Endothelial cell (in vitro differentiated cells): ENCODE measurements around the gene RHEX. TPM values are rescaled to one million over a fixed set of nuclear protein-coding genes. Genes with fewer than 3 reads are reported as not detected.
"Not testable (repeated sequence)": the region's sequence is repeated elsewhere in the genome, so short reads cannot be mapped to it uniquely, and the experiment has no call there.

ENCODE experiments used
- DNase-seq: peaks from one replicate; pipeline ENCODE4 v3.0.0; 2021; ENCODE audit warnings: low spot score
- H3K27ac Mint-ChIP-seq: one replicate; pipeline ENCODE4 v1.8.0; 2021; ENCODE audit warnings: mixed read lengths, inconsistent platforms; ENCODE audit not compliant: unreplicated experiment
- H3K27me3 Mint-ChIP-seq: one replicate; pipeline ENCODE4 v1.8.0; 2021; ENCODE audit warnings: mild to moderate bottlenecking, moderate library complexity, mixed read lengths, inconsistent platforms; ENCODE audit not compliant: unreplicated experiment
- H3K36me3 Mint-ChIP-seq: one replicate; pipeline ENCODE4 v1.8.0; 2021; ENCODE audit warnings: mild to moderate bottlenecking, low read depth, mixed read lengths, inconsistent platforms; ENCODE audit not compliant: unreplicated experiment
- H3K4me1 Mint-ChIP-seq: one replicate; pipeline ENCODE4 v1.8.0; 2021; ENCODE audit warnings: mild to moderate bottlenecking, mixed read lengths, inconsistent platforms; ENCODE audit not compliant: unreplicated experiment
- H3K4me3 Mint-ChIP-seq: one replicate; pipeline ENCODE4 v1.8.0; 2021; ENCODE audit warnings: mild to moderate bottlenecking, mixed read lengths, inconsistent platforms; ENCODE audit not compliant: unreplicated experiment
- H3K9me3 Mint-ChIP-seq: one replicate; pipeline ENCODE4 v1.8.0; 2021; ENCODE audit warnings: mixed read lengths, inconsistent platforms; ENCODE audit not compliant: unreplicated experiment
- total RNA-seq: library from RNA; stranded (reverse); fragmentation: NEBNext Ultra II Directional; extraction: Animal tissue kit (Norgen Biotek cat#: 25700); gene quantifications from one replicate; pipeline ENCODE4 v1.2.1, GENCODE V29; 2021; ENCODE audit not compliant: unreplicated experiment
- TF ChIP-seq, protein P1 (sequence below): fragments of 200-600 bp; sonication (generic); IDR thresholded peaks from one replicate; pipeline ENCODE4 v1.5.0; 2021; ENCODE audit warnings: antibody characterized with exemption; ENCODE audit not compliant: unreplicated experiment

The RHEX gene
- total RNA-seq, 1 donor from 2014 or later: not detected

DNA sequence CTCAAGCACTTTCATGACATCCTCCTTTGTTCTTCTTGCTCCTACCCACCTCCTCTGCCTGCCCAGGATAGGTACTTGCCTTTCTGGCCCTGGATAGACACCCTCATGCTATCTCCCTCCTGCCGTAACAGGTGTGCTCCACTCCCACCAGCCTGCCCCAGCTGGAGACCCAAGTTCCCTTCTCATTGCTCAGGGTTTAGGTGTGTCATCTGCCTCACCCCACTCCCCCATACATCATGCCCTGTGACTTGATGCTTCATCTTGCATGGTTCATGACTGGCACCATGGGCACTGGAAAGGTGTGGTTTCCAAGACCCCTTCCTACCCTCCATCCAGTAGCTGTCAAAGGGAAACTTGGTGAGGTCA is 5.9 kb downstream of the RHEX start:
- H3K4me3 Mint-ChIP-seq: no peak overlapping the region
- H3K27ac Mint-ChIP-seq: no peak overlapping the region
- H3K9me3 Mint-ChIP-seq: peaks cover 8% of the 10 kb centered on the region
- H3K36me3 Mint-ChIP-seq: peaks cover 5% of the 10 kb centered on the region
- TF ChIP-seq, protein P1, sequence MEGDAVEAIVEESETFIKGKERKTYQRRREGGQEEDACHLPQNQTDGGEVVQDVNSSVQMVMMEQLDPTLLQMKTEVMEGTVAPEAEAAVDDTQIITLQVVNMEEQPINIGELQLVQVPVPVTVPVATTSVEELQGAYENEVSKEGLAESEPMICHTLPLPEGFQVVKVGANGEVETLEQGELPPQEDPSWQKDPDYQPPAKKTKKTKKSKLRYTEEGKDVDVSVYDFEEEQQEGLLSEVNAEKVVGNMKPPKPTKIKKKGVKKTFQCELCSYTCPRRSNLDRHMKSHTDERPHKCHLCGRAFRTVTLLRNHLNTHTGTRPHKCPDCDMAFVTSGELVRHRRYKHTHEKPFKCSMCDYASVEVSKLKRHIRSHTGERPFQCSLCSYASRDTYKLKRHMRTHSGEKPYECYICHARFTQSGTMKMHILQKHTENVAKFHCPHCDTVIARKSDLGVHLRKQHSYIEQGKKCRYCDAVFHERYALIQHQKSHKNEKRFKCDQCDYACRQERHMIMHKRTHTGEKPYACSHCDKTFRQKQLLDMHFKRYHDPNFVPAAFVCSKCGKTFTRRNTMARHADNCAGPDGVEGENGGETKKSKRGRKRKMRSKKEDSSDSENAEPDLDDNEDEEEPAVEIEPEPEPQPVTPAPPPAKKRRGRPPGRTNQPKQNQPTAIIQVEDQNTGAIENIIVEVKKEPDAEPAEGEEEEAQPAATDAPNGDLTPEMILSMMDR: no peak
- peaks cover 1% of the 10 kb centered on the region for H3K27me3 Mint-ChIP-seq
- DNase-seq: no peak
- H3K4me1 Mint-ChIP-seq: no peaks in the 10 kb centered on the region

DNA sequence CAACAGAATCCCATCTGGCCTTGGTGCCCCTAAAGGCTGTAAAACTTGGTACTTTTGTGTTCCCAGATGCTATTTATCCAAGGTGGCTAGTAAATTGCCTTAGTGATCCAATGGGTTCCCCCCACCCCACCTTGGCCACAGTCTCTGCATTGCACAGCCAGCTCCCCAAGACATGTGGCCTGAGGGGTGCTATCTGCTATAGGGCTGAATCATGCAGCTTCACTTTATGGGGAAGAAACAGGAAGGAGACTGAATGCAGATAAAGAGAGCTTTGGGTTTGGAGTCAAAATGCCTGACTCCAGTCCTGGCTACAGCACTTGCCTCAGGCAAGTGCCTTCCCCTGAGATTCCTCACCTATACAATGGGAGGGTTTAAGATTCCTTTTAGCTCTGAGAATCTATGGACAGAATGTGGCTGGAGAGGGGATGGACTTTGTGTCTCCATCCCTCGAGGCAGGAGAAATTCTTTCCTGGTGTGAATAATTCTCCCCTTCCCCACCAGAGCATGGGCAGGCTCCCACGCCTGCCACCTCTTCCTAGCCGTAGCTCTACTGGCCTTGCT is 6.5 kb downstream of the RHEX start:
- TF ChIP-seq, protein P1: no peak
- Mint-ChIP-seq H3K27ac (no peak overlapping the region), H3K9me3 (peaks cover 8% of the 10 kb centered on the region), H3K4me1 (no peaks in the 10 kb centered on the region), H3K27me3 (peaks cover 1% of the 10 kb centered on the region), H3K36me3 (peaks cover 5% of the 10 kb centered on the region), H3K4me3 (peak overlapping the region; percentile 6)
- no peak for DNase-seq

DNA sequence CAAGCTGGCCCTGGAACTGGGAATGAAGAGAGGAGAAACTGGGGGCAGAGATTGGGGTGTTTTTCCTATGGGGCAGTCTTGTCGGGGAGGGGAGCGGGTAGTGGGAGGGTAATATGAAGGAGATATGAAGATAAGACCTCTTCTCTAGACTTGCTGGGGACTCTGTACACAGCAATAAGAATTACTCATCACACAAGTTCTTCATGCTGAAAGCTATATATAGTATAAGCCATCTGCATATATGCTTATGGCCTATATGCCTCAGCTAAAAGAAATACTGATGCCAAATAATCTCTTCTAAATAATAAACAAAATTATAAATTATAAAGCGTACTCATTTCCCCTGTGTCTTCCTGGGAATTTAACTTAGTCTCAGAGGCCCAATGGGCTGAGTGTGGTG is 7.9 kb downstream of the RHEX start:
- Mint-ChIP-seq H3K27ac (no peak overlapping the region), H3K4me3 (no peak overlapping the region), H3K4me1 (no peaks in the 10 kb centered on the region), H3K36me3 (peaks cover 5% of the 10 kb centered on the region), H3K9me3 (peaks cover 8% of the 10 kb centered on the region), H3K27me3 (peaks cover 1% of the 10 kb centered on the region)
- TF ChIP-seq, protein P1: no peak
- no peak for DNase-seq

DNA sequence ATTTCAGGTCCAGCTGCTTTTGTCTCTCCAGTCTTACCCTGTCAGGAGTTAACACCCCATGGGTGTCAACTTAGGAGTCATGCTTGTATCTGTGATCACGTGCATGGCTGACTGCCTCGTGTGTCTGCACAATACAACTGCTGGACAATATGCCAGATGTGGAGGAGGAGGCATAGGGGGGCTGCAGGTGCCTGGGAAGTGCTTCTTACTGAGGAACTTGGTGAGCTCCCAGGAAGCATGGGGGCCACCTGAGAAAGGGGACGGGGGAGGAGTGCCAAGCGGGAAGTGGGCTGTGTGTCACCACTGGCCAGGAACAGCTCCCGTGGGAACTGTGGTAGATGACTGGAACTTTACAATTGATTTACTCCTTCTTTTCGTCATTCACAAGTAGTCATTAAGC is 9.5 kb downstream of the RHEX start:
- Mint-ChIP-seq H3K36me3 (peaks cover 5% of the 10 kb centered on the region), H3K4me3 (no peak overlapping the region), H3K4me1 (peaks cover 4% of the 10 kb centered on the region), H3K9me3 (peaks cover 8% of the 10 kb centered on the region), H3K27me3 (peaks cover 1% of the 10 kb centered on the region), H3K27ac (no peak overlapping the region)
- TF ChIP-seq, protein P1: no peak
- DNase-seq: no peak

DNA sequence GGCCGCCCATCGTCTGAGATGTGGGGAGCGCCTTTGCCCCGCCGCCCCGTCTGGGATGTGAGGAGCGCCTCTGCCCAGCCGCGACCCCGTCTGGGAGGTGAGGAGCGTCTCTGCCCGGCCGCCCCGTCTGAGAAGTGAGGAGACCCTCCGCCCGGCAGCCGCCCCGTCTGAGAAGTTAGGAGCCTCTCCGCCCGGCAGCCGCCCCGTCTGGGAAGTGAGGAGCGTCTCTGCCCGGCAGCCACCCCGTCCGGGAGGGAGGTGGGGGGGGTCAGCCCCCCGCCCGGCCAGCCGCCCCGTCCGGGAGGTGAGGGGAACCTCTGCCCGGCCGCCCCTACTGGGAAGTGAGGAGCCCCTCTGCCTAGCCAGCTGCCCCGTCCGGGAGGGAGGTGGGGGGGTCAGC is 11.0 kb downstream of the RHEX start:
- not testable (repeated sequence) for H3K4me3 Mint-ChIP-seq, H3K9me3 Mint-ChIP-seq

DNA sequence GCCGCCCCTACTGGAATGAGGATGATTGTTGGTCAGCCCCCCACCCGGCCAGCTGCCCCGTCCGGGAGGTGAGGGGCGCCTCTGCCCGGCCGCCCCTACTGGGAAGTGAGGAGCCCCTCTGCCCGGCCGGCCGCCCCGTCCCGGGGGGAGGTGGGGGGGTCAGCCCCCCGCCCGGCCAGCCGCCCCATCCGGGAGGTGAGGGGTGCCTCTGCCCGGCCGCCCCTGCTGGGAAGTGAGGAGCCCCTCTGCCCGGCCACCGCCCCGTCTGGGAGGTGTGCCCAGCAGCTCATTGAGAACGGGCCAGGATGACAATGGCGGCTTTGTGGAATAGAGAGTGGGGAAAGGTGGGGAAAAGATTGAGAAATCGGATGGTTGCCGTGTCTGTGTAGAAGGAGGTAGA is 11.5 kb downstream of the RHEX start:
- not testable (repeated sequence) for H3K27ac Mint-ChIP-seq, H3K9me3 Mint-ChIP-seq, DNase-seq, H3K27me3 Mint-ChIP-seq, H3K4me3 Mint-ChIP-seq, H3K4me1 Mint-ChIP-seq, H3K36me3 Mint-ChIP-seq

More for the DNA sequence above, 11.0 kb downstream of the RHEX start:
- not testable (repeated sequence) for DNase-seq, H3K4me1 Mint-ChIP-seq, H3K36me3 Mint-ChIP-seq, H3K27me3 Mint-ChIP-seq, H3K27ac Mint-ChIP-seq
